ENCODE results near the gene UBE2Q2.
"Not testable (repeated sequence)": the region's sequence is repeated elsewhere in the genome, so short reads cannot be mapped to it uniquely, and the experiment has no call there.

Gene UBE2Q2

GRCh38 chr15:75842722-75843677 is at the start of gene UBE2Q2:
Gene UBE2Q2, plus strand, starts transcription at chr15:75843447. Its CDS starts 220 bp downstream, at chr15:75843667.
- DNase-seq (ENCODE audit: low spot score) = peak; percentile 87

- no peak for DNase-seq (ENCODE audit: low spot score)
Observed at GRCh38 chr15:75796321-75796720, 46.9 kb upstream of the UBE2Q2 start.

DNA sequence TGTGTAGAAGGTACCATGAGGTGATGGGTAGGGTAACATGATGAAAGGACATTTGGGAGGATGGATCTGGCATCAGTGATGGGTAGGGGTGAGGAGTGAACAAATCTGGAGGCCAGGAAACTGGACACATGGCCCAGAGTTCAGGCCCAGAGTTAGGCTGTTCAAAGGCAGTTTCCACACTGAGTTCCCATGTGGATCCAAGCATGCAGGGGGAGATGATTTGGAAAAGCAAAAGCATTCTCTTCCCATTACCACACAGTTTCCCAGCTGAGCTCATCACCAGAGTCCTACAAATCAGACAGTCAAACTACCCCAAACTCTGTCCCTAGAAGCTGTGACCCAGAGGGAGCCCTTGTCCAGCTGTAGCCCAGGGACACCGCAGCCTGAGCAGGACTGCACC is 46.1 kb upstream of the UBE2Q2 start:
- not testable (repeated sequence) for DNase-seq (ENCODE audit: low spot score)

DNA sequence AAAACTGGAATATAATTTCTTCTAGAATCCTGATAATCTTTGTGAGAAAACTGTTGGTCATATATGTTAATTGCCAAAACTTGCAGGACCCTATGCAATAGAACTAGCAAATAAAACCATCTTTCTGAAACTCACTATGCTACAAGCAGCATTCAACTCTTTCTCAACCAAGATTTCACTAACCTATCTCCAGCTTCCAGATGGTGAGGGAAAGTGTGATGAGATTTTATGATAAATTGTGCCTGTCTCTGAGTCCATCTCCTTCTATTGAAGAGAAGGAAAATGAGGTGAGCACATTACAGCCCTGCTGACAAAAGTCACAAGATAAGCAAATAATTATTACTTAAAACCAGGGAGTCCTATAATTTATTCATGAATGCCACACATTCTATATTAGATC is 44.1 kb upstream of the UBE2Q2 start:
- no peak for DNase-seq (ENCODE audit: low spot score)

DNA sequence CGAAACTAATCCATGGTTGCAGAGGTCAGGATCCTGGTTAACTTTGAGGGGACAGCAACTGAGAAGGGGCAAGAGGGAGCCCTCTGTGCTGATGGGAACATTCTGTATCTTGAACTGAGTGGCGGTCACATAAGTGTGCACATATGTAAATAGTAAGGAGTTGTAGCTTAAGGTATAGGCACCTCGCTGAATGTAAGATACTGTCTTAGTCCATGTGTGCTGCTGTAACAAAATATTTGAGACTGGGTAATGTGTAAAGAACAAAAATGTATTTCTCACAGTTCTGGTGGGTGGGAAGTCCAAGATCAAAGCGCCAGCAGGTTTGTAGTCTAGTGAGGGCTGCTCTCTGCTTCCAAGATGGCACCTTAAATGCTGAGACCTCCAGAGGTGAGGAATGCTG is 42.8 kb upstream of the UBE2Q2 start:
- not testable (repeated sequence) for DNase-seq (ENCODE audit: low spot score)

- DNase-seq (ENCODE audit: low spot score) = peak; percentile 72
Observed at GRCh38 chr15:75801859-75802593, 41.2 kb upstream of the UBE2Q2 start.

DNA sequence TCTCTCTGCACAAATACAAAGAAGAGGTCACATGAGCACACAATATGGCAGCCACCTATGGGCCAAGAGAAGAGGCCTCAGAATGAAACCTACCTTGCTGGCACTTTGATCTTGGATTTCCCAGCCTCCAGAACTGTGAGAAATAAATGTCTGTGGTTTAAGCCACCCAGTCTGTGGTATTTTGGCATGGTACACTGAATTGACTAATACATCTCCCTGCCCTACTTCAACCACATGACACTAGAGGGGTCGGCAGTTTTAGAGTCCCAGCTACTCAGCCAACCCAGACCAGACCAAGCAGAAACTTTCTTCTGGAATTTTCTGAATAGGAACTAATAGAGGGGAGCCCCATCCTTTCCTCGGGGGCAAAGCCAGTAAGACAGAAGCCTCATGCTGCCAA is 35.8 kb upstream of the UBE2Q2 start:
- DNase-seq (ENCODE audit: low spot score) = not testable (repeated sequence)

DNA sequence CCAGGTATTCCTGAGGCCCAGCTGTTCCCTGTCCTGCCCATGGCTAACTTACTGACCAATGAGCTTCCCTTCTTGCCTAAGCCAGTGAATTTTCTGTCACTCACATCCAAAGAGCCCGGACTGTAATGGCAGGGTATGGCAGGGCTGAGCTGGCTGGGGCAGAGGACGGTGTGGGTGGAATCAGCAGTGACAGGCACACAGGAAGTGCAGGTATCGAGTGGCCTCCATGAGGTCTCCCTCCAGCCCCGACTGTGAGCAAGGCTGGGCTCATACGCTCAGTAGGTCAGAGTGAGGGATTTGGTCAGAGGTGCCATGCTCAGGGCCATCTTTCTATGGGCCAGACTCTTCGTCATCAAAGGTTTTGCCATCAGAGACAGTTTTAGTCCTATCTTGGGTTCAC is 35.2 kb upstream of the UBE2Q2 start:
- DNase-seq (ENCODE audit: low spot score) = not testable (repeated sequence)

DNA sequence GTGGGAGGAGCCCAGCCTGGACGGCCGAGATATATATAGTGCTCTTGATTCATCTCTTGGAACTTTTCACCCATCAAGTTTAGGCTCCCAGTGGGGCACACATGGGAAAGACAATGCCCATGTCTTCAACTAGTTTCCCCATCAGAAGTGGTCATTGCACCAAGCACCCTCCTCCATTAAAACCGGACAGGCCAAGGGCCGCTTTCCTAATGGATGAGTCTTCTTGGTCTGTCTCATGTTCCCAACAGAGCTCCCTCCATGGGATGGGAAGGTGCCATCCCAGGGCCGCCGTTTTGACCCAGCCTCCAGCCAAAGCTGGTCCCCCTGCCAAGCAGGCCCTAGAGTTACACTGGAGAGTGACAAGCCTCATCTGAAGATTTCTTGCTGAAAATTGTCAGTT is 34.7 kb upstream of the UBE2Q2 start:
- DNase-seq (ENCODE audit: low spot score) = no peak

GRCh38 chr15:75809986-75810750 is 33.1 kb upstream of the UBE2Q2 start:
- peak; percentile 48 for DNase-seq (ENCODE audit: low spot score)

DNA sequence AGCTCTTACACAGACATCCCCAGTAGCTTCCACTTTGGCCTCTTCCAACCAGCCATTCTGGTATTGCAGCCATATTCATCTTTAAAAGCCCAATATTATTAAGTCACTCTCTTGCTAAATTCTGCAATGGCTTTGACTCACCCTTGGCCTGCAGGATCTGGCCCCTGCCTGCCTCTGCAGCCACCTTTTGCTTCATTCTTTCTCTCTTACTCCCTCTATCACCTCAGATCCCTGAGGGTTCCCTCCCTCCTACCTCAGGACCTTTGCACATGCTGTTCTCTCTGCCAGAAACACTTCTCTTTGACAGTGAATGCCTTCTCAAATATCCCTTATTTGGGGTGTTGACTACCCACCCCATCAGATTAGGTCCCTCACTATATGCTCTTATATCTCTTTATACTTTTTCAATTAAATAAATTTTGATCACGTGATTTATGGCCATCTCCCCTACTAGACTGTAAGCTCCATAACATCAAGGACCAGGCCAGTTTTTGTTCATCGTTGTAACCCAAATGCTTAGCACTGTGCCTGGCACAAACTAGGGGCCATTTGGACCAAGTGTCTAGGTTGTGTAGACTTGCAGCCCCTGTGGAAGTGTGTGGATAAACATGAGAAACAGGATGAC is 32.3 kb upstream of the UBE2Q2 start:
- DNase-seq (ENCODE audit: low spot score) = no peak

GRCh38 chr15:75811626-75812025 is 31.6 kb upstream of the UBE2Q2 start:
- DNase-seq (ENCODE audit: low spot score) = no peak

DNA sequence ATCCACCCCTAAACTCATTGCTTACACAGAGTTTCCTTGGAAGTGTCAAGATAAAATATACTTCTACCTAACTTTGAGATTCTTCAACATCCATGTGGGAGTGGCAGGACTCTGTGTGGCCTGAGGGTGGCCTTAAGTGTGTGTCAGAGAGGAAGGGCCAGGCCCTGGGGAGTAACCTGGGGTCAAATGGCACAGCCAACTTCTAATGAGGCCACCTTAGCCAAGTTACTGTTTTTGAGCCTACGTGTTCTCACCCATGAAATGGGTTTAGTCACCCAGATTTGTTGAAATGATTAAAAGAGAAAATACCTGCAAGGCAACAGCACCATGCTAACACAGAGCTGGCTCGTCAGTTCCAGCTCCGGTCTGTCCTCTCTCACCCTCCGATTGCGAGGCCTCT is 28.5 kb upstream of the UBE2Q2 start:
- no peak for DNase-seq (ENCODE audit: low spot score)

GRCh38 chr15:75815811-75816719 is 27.2 kb upstream of the UBE2Q2 start:
- DNase-seq (ENCODE audit: low spot score) = peak; percentile 21

GRCh38 chr15:75817138-75817935 is 25.9 kb upstream of the UBE2Q2 start:
- no peak for DNase-seq (ENCODE audit: low spot score)

DNA sequence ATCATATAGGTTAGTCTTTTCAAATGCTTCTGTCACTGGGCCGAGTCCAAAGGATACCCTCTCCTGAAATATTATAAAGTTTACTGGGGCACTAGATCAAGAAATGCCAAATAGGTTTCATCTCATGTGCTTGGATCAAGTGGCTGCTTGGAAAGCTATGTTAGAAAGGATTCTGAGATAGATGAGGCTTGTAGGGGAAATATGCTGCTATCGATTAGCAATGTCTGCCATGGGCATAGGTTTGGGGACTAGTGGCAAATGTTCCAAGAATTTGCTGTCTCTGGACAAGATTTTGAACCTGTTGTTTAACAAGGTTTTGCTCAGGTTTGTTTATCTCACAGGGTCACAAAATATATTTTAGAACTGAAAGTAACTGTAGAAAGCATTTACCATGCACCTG is 23.0 kb upstream of the UBE2Q2 start:
- no peak for DNase-seq (ENCODE audit: low spot score)

DNA sequence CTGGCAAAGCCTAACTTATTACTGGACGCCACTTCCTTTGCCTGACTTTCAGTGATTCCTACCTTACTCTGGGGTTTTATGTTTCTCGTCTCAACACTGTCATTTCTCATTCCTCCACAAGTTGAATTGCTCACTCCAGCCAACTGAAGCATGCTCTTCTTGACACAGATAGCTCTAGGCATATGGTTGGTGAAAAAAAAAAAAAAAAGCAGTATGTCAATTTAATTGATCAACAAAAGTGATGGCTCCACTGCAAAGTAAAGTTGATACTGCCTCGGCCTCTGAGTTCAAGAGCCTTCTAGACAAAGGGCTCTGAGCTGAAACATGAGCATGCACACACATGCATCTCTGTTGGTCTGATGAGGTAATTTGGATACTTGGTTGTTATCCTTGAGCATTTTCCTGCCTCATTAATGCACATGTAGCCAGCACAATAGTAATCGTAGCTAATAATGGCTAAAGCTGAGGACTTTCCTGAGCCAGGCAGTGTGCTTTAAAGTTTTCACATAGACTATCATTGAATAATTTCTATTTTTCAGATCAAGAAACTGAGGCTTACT is 21.4 kb upstream of the UBE2Q2 start:
- no peak for DNase-seq (ENCODE audit: low spot score)

GRCh38 chr15:75822685-75823278 is 20.5 kb upstream of the UBE2Q2 start:
- no peak for DNase-seq (ENCODE audit: low spot score)
